ENCODE results near the gene LRRTM4.

The LRRTM4 gene

DNA sequence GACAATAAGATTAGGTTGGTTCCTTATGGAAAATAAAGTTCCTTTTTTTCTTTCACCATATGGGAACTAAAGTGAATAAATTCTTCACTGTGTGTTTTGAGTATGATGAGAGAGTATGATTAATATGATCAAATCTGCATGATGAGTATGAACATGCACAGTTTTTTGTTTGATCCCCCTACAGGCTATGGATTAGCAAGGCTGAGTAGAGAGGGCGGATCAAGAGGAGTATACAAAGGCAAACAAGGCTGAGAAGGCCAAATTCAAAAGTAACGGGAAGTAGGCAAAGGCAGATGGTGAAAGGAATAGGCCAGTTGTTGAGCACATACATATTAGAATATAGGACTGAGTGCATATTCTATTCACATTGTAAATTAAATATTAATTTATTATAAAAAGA lies 508.2 kb downstream of the LRRTM4 start:
- TF ChIP-seq ZNF274 (IDR thresholded peaks at IDR 0.05; ENCODE audit: low read depth, low read length), result no peak

DNA sequence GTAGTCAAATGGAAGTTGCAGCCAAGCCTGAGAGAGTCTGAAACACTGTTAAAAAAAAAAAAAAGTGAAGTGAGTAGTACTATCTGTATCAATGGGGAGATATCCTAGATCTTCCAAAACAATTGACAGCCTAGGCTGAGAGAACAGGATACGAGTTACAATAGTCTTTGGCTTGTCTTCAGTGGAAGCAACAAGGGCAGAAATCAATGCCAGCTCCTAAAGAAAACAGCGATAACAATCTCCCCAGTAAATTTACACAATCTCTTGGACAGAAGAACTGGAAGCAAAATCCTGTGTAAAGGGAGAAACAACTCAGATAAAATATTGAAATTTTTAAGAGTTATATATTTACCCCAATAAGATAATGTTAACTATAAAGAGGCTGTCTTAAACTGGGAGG lies 508.7 kb downstream of the LRRTM4 start:
- no peak for TF ChIP-seq ZNF274 (IDR thresholded peaks at IDR 0.05; ENCODE audit: low read depth, low read length)
- H3K4me3 ChIP-seq (ENCODE audit: low read length), result no peak overlapping the region

More for the DNA sequence above, 508.2 kb downstream of the LRRTM4 start:
- H3K4me3 ChIP-seq (ENCODE audit: low read length), result no peak overlapping the region

DNA sequence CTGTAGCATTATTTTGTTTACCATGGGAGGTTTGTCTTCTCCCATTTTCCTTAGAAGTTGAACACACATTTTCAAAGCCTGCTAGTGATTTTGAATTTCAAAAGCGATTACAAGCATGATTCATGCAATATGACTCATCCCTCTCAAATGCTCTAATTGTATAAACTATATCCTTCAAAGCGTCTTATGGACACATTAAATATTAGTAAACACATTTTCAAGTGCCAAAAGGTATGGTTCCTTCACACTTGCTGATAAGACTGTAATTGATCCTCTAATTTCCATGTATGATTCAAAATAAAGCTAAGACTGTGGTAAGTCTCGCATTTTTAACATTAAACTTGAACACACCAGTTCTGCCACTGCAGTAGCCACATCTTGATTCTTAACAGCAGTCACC lies 512.9 kb downstream of the LRRTM4 start:
- no peak overlapping the region for H3K4me3 ChIP-seq (ENCODE audit: low read length)
- no peak for TF ChIP-seq ZNF274 (IDR thresholded peaks at IDR 0.05; ENCODE audit: low read depth, low read length)

DNA sequence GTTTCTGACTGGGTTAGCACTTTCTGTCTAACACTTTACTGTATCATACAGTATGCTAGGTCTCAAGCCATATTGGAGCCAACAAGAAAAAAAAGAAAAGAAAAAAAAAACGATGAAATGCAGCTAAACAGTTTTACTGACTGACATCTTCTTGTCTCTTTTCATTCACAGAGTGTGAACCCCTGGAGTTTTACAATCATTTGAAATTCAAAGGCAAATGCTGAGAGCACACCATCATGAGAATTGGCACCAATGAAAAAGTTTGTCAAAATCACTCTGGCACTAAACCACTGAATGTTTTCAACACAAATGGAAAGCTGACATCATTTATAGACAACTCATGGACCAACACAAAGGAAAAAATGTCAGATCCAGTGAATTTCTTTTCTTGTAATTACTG lies 513.3 kb downstream of the LRRTM4 start:
- TF ChIP-seq ZNF274 (IDR thresholded peaks at IDR 0.05; ENCODE audit: low read depth, low read length), result no peak
- no peak overlapping the region for H3K4me3 ChIP-seq (ENCODE audit: low read length)

DNA sequence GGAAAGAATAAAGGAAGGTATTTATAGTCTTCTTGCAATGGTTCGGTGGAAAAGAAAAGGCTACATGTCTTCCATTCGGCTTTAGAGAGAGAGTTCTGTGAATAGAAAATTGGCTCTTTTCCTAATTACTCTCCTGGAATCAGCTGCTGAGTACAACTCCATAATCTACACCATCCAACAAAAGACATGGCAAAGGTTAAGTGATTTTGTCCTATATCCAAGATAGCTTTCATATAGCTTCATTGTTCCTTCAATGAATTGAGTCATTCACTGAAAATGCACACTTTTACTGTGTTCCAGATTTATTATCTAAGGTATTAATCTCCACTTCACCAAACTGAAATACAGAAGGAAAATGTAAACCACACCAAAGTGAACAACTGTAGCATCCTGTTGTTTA lies 514.5 kb downstream of the LRRTM4 start:
- no peak for TF ChIP-seq ZNF274 (IDR thresholded peaks at IDR 0.05; ENCODE audit: low read depth, low read length)
- H3K4me3 ChIP-seq (ENCODE audit: low read length), result no peak overlapping the region

DNA sequence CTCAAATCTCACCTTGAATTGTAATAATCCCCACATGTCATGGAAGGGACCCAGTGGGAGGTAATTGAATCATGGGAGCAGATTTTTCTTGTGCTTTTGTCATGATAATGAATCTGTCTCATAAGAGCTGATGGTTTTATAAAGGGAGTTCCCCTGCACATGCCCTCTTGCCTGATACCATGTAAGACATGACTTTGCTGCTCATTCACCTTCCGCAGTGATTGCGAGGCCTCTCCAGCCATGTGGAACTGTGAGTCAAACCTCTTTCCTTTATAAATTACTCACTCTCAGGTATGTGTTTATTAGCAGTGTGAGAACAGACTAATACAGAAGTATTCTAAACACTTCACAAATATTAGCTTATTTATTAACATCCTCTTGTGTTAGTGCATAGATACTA lies 516.7 kb downstream of the LRRTM4 start:
- no peak overlapping the region for H3K4me3 ChIP-seq (ENCODE audit: low read length)
- TF ChIP-seq ZNF274 (IDR thresholded peaks at IDR 0.05; ENCODE audit: low read depth, low read length), result no peak

DNA sequence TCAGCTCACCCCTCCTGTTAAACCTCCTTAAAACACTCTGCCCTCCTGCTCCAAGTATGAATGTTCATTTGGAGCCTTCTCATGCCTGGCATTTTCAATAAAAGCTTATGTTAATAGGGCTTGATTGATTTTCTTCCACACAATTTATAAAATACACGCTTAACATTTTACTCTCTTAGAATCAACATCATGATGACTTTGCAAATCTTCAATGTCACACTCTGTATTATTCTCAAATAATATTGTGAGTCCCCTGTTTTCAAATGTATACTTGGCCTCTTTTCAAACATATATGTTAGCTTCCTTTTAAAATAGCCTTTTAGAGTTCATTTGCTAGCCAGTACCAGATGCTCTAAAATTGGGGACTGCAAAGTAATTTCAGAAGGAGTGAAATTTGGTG lies 520.3 kb downstream of the LRRTM4 start:
- no peak for TF ChIP-seq ZNF274 (IDR thresholded peaks at IDR 0.05; ENCODE audit: low read depth, low read length)
- H3K4me3 ChIP-seq (ENCODE audit: low read length), result no peak overlapping the region

DNA sequence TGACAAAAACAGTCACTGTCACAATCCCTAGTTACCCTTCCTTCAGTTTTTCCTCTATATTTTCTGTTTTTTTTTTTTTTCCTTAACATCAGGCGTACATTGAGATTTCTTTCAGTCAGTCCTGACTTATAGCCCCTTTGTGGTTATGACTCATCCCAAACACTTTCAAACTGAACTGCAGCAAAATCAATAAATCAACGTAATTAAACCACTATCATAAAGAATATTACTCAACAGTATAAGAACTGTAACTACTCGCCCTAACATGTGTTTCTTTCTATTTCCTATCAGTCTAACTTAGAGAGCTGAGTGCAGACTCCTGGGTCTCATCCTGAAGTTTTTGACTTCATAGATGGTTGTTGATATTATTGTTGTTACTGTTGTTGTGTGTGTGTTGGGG lies 523.5 kb downstream of the LRRTM4 start:
- no peak overlapping the region for H3K4me3 ChIP-seq (ENCODE audit: low read length)
- no peak for TF ChIP-seq ZNF274 (IDR thresholded peaks at IDR 0.05; ENCODE audit: low read depth, low read length)

DNA sequence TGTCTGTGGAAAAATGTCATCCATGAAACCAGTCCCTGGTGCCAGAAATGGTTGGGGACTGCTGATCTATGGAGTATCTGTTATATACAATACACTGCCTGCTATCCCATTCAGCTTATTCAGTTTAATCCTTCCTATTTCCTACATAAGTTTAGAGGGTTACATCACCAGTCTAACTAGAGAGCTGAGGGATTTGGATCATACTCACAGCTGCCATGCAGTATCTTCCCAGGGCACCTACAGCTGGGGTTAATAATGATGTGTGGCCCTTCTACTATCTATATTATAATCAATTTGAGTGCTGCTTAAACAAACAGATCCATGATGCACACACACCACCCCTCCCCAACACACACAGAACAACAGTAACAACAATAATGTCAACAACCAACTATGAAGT lies 524.0 kb downstream of the LRRTM4 start:
- no peak for TF ChIP-seq ZNF274 (IDR thresholded peaks at IDR 0.05; ENCODE audit: low read depth, low read length)
- H3K4me3 ChIP-seq (ENCODE audit: low read length), result no peak overlapping the region

DNA sequence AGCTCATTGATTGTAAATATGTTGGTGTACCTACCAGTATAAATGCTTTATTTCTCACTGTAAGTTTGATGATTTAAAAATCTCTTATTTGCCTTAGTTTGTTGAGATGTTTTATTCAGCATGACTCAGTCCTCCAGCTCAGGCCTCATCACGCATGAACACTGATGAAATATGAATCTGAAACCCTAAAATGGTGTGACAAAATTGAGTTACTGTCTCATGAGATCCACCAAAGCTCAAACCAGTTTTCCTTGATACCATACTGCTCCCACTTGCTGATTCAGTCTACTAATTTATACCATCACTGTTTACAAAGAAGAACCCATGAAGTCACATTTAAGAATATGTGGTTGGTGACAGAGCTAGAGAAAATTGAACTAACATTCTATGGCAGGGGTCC lies 524.9 kb downstream of the LRRTM4 start:
- H3K4me3 ChIP-seq (ENCODE audit: low read length), result no peak overlapping the region
- TF ChIP-seq ZNF274 (IDR thresholded peaks at IDR 0.05; ENCODE audit: low read depth, low read length), result no peak

DNA sequence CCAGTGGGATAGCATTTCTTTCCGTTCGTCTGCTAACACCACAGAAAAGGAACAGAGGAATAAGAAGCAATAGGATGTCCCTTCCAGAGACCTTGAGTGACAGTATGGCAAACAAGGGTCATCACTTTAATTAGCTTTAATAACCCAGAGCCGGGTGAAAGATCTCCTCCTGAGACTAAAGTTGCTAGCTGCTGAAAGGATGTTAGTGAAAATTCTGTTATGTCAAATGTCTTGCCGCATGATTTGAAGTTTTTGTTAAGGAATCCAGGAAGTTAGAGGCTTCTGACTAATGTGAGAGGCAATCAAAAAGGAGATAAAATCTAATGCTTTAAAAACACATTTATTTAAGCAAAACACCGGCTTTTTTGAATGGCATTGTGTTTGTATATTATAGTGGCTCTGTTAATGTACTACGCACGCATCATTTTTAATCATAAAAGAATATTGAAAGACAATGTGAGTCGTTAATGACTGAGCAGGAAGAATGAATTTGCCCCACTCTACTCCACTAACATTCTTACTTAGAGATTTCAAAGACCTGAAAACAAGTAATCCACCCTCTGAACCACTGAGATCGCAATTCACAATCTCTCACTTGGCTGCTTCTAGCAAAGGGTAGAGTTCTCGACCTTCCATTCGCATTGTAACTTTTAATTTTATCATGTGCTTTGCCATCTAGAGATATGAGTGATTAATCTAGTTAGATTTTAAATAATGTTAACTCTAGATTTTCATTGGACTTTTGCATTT lies 536.6 kb downstream of the LRRTM4 start:
- no peak overlapping the region for H3K4me3 ChIP-seq (ENCODE audit: low read length)
- TF ChIP-seq ZNF274 (IDR thresholded peaks at IDR 0.05; ENCODE audit: low read depth, low read length), result no peak

DNA sequence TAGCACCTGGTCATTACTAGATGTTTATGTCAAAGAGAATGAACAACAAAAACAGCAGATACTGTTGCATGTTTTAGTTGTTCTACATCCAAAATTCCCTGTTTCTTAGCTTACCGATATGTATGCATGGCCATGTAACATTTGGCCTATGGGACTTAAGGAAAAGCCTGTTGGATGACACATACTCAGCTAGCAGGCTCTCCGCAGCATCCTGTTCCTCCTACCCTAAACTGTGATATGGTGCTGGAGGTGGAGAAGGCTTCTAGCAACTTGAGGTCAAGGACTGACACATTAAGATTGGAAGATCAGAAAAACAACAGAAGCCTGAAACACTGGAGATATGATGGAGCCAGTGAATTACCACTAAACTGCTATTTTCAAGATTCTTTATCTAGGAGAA lies 537.8 kb downstream of the LRRTM4 start:
- no peak overlapping the region for H3K4me3 ChIP-seq (ENCODE audit: low read length)
- no peak for TF ChIP-seq ZNF274 (IDR thresholded peaks at IDR 0.05; ENCODE audit: low read depth, low read length)

DNA sequence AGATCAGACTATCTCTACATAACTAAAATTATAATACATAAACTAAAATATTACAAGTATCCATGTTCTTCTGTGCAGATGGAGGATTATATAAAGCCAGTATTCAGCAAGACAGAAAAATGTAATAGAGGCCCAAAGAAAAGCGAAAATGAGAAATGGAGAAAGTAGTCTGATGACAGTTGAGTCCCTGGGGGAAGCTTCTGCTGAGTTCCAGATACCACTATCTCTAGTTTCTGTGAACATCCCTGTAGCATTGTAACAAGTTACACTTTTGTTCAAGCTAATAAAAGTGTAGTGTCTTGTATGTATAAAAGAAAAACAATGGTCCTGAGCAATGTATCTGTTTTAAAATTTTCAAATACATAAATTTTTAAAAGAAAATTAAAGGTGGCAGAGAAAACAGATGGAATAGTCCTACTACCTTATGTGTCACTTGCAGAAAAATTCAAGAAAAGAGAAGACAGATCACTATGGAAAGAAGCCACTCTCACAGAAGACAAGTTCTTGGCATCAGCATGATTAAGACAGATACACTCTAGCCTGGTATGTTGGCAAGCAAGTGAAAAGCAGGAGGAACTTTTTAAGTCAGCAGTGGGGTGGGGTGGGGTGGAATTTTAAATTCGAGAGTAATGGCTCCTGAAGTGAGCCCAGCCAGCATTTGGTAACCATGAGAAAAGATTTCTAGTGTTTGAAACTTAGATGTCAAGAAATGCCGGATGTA lies 541.9 kb downstream of the LRRTM4 start:
- no peak overlapping the region for H3K4me3 ChIP-seq (ENCODE audit: low read length)
- TF ChIP-seq ZNF274 (IDR thresholded peaks at IDR 0.05; ENCODE audit: low read depth, low read length), result no peak

DNA sequence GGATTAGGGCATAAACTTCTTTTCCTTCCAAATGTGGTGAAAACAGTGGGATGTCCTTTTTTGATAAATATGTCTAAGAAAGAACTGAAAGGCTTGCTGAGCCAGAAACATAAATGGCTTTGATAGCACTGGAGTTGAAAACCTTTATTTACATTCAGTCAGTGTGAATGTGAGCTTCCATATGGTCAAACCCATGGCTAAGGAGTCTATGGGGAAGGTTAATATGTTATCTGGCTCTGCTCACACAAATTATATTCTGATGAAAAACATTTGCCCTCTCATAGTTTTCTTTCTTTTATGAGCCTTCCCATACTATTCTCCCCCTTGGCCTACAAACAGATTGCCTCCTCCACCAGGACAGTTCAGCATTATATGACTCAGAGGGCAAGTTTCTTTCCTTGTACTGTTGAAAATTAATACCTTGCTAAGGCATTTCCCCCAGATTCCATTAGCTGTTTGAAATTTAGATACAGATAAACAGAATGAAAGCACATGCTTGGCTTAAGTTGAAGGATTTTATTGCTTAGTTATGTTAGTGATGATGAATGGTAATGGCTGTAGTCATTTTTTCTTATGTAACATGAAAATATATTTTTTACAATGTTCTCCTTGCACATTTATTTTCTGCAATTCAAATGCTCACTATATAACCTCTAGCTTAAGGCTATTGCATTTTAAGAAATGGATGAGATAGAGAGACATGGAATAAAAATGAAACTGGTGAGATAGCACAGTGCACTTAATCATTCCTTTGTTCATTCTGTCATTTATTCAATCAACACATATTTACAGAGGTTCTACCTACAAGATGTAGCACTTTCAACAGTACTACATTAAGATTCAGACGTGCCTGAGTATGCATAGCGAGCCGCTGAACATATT lies 544.1 kb downstream of the LRRTM4 start:
- H3K4me3 ChIP-seq (ENCODE audit: low read length), result no peak overlapping the region

More for the DNA sequence above, 544.1 kb downstream of the LRRTM4 start:
- TF ChIP-seq ZNF274 (IDR thresholded peaks at IDR 0.05; ENCODE audit: low read depth, low read length), result no peak
